Activated CD4-positive, alpha-beta memory T cell treated with anti-CD3 and anti-CD28 coated beads, Interleukin-2, amount 10 ng/mL, durations not matched to agents 7 days and 5 days (primary cell): Measurements from ENCODE around the gene SRRM2. TPM values are rescaled to one million over a fixed set of nuclear protein-coding genes. Genes with fewer than 3 reads are reported as not detected.
"Not testable (repeated sequence)": the region's sequence is repeated elsewhere in the genome, so short reads cannot be mapped to it uniquely, and the experiment has no call there.

ENCODE experiments used
- CTCF ChIA-PET: fragments of 350-600 bp; sonication (Branson Sonifier 250); formaldehyde crosslinking; loops from one replicate; lab custom pipeline; 2021; ENCODE audit warnings: antibody characterized with exemption, inconsistent platforms; lab: Charles Lee
- POLR2A ChIA-PET: fragments of 350-600 bp; sonication (Branson Sonifier 250); formaldehyde crosslinking; loops from one replicate; lab custom pipeline; 2021; ENCODE audit warnings: antibody characterized with exemption; lab: Charles Lee
- DNase-seq: peaks from one replicate; pipeline ENCODE4 v3.0.0-alpha.2; 2020
- H3K27ac Mint-ChIP-seq: one replicate; pipeline ENCODE4 v1.8.0; 2021; ENCODE audit warnings: mild to moderate bottlenecking, mixed read lengths
- H3K27me3 Mint-ChIP-seq: one replicate; pipeline ENCODE4 v1.8.0; 2021; ENCODE audit warnings: mixed read lengths
- H3K36me3 Mint-ChIP-seq: one replicate; pipeline ENCODE4 v1.8.0; 2021; ENCODE audit warnings: low read depth, mixed read lengths
- H3K4me1 Mint-ChIP-seq: one replicate; pipeline ENCODE4 v1.8.0; 2021; ENCODE audit warnings: mixed read lengths
- H3K4me3 Mint-ChIP-seq: one replicate; pipeline ENCODE4 v1.8.0; 2021; ENCODE audit warnings: mild to moderate bottlenecking, mixed read lengths
- H3K9me3 Mint-ChIP-seq: one replicate; pipeline ENCODE4 v1.8.0; 2021; ENCODE audit warnings: mixed read lengths
- total RNA-seq, 2 experiments: library from RNA; stranded (reverse); gene quantifications; one replicate each; pipeline ENCODE4 v1.2.3, GENCODE V29; 2021

The SRRM2 gene
- total RNA-seq, 2 experiments from 2014 or later: 520 to 539 TPM

GRCh38 chr16:2717383-2718263, 34.8 kb upstream of the SRRM2 start:
- CTCF ChIA-PET: interaction anchor here (1.3 kb wide), 1 partner anchor 243 kb away, joined by 3 read pairs; no protein-coding TSS in a partner anchor
- H3K27ac Mint-ChIP-seq: no peak overlapping the region
- peak overlapping the region; percentile 17 for H3K4me3 Mint-ChIP-seq
- no peaks in the 10 kb centered on the region for H3K9me3 Mint-ChIP-seq
- peaks cover 5% of the 10 kb centered on the region for H3K27me3 Mint-ChIP-seq
- H3K36me3 Mint-ChIP-seq: no peaks in the 10 kb centered on the region
- peaks cover 11% of the 10 kb centered on the region for H3K4me1 Mint-ChIP-seq
- POLR2A ChIA-PET: interaction anchor here (0.9 kb wide), 1 partner anchor 60 kb away, joined by 3 read pairs; the partner anchor contains the start of gene ELOB
- DNase-seq: no peak

GRCh38 chr16:2719328-2720063, 32.9 kb upstream of the SRRM2 start:
- POLR2A ChIA-PET: interaction anchor here (0.7 to 1.3 kb wide), 3 partner anchors 32 to 37 kb away, joined by 3 to 6 read pairs (median 6); partner anchors contain the start of genes KCTD5 and SRRM2
- Mint-ChIP-seq H3K27me3 (peaks cover 11% of the 10 kb centered on the region), H3K36me3 (no peaks in the 10 kb centered on the region), H3K4me3 (peak overlapping the region; percentile 35), H3K4me1 (peaks cover 13% of the 10 kb centered on the region), H3K9me3 (no peaks in the 10 kb centered on the region), H3K27ac (no peak overlapping the region)
- DNase-seq: no peak
- CTCF ChIA-PET: interaction anchor here (1.3 kb wide), 1 partner anchor 37 kb away, joined by 3 read pairs; the partner anchor contains the start of gene KCTD5

GRCh38 chr16:2720064-2720457, 32.4 kb upstream of the SRRM2 start, which contains the start of gene PRSS27:
Gene PRSS27 (minus strand): TSS chr16:2720224. CDS start chr16:2720160, 64 bp downstream.
- Mint-ChIP-seq H3K36me3 (no peaks in the 10 kb centered on the region), H3K4me3 (peak within 1 kb of the TSS; percentile 75), H3K27me3 (peaks cover 10% of the 10 kb centered on the region), H3K9me3 (no peaks in the 10 kb centered on the region), H3K4me1 (peaks cover 10% of the 10 kb centered on the region), H3K27ac (peak within 1 kb of the TSS; percentile 84)
- ChIA-PET POLR2A (interaction anchor here (0.6 to 1.3 kb wide), 3 partner anchors 32 to 59 kb away, joined by 3 to 6 read pairs (median 6); partner anchors contain the start of genes KCTD5 and SRRM2), CTCF (interaction anchor here (0.6 to 1.3 kb wide), 2 partner anchors 38 to 245 kb away, joined by 3 read pairs; partner anchors contain the start of genes KCTD5 and TBC1D24)
- DNase-seq: no peak

GRCh38 chr16:2720719-2721633, 31.5 kb upstream of the SRRM2 start:
- peaks cover 9% of the 10 kb centered on the region for H3K4me1 Mint-ChIP-seq
- H3K27ac Mint-ChIP-seq: peak overlapping the region; percentile 84
- no peaks in the 10 kb centered on the region for H3K9me3 Mint-ChIP-seq
- peaks cover 12% of the 10 kb centered on the region for H3K27me3 Mint-ChIP-seq
- H3K4me3 Mint-ChIP-seq: peak overlapping the region; percentile 75
- peak; percentile 92 for DNase-seq
- CTCF ChIA-PET: interaction anchor here (0.6 to 1.3 kb wide), 3 partner anchors 20 to 246 kb away, joined by 3 to 5 read pairs (median 3); partner anchors contain the start of genes KCTD5 and TBC1D24
- H3K36me3 Mint-ChIP-seq: no peaks in the 10 kb centered on the region
- POLR2A ChIA-PET: interaction anchor here (0.6 to 1.3 kb wide), 2 partner anchors 31 to 58 kb away, joined by 3 to 6 read pairs; partner anchors contain the start of gene SRRM2

GRCh38 chr16:2721634-2722173, 30.7 kb upstream of the SRRM2 start:
- H3K9me3 Mint-ChIP-seq, H3K36me3 Mint-ChIP-seq, POLR2A ChIA-PET, H3K4me1 Mint-ChIP-seq, DNase-seq: not testable (repeated sequence)
- H3K4me3 Mint-ChIP-seq: peak overlapping the region; percentile 75
- peaks cover 12% of the 10 kb centered on the region for H3K27me3 Mint-ChIP-seq
- CTCF ChIA-PET: interaction anchor here (0.7 to 0.9 kb wide), 2 partner anchors 21 to 206 kb away, joined by 4 to 5 read pairs; no protein-coding TSS in a partner anchor
- H3K27ac Mint-ChIP-seq: peak overlapping the region; percentile 45

- H3K9me3 Mint-ChIP-seq: no peaks in the 10 kb centered on the region
- no peak overlapping the region for H3K4me3 Mint-ChIP-seq
- H3K36me3 Mint-ChIP-seq: no peaks in the 10 kb centered on the region
- ChIA-PET POLR2A (no interaction called here), CTCF (no interaction called here)
- no peak overlapping the region for H3K27ac Mint-ChIP-seq
- H3K27me3 Mint-ChIP-seq: peaks cover 12% of the 10 kb centered on the region
- H3K4me1 Mint-ChIP-seq: peaks cover 7% of the 10 kb centered on the region
- no peak for DNase-seq
Measured at GRCh38 chr16:2724088-2724676, 28.3 kb upstream of the SRRM2 start.

GRCh38 chr16:2724816-2725348, 27.6 kb upstream of the SRRM2 start:
- ChIA-PET POLR2A (no interaction called here), CTCF (no interaction called here)
- Mint-ChIP-seq H3K27ac (no peak overlapping the region), H3K4me1 (peaks cover 7% of the 10 kb centered on the region), H3K27me3 (peaks cover 12% of the 10 kb centered on the region), H3K9me3 (no peaks in the 10 kb centered on the region), H3K4me3 (no peak overlapping the region), H3K36me3 (no peaks in the 10 kb centered on the region)
- no peak for DNase-seq

- H3K36me3 Mint-ChIP-seq: no peaks in the 10 kb centered on the region
- H3K4me1 Mint-ChIP-seq: peaks cover 5% of the 10 kb centered on the region
- ChIA-PET POLR2A (interaction anchor here (0.8 kb wide), 1 partner anchor 24 kb away, joined by 3 read pairs; no protein-coding TSS in a partner anchor), CTCF (no interaction called here)
- H3K27ac Mint-ChIP-seq: no peak overlapping the region
- no peak for DNase-seq
- H3K9me3 Mint-ChIP-seq: no peaks in the 10 kb centered on the region
- H3K27me3 Mint-ChIP-seq: peaks cover 16% of the 10 kb centered on the region
- H3K4me3 Mint-ChIP-seq: no peak overlapping the region
Measured at GRCh38 chr16:2726923-2727322, 25.5 kb upstream of the SRRM2 start.

GRCh38 chr16:2728034-2728433, 24.4 kb upstream of the SRRM2 start:
- Mint-ChIP-seq H3K4me1 (peaks cover 3% of the 10 kb centered on the region), H3K27ac (no peak overlapping the region), H3K9me3 (no peaks in the 10 kb centered on the region), H3K27me3 (peaks cover 15% of the 10 kb centered on the region), H3K4me3 (no peak overlapping the region), H3K36me3 (no peaks in the 10 kb centered on the region)
- CTCF ChIA-PET: no interaction called here
- POLR2A ChIA-PET: no interaction called here
- DNase-seq: no peak

- POLR2A ChIA-PET: no interaction called here
- Mint-ChIP-seq H3K27me3 (peaks cover 3% of the 10 kb centered on the region), H3K4me1 (peaks cover 6% of the 10 kb centered on the region), H3K9me3 (no peaks in the 10 kb centered on the region), H3K36me3 (no peaks in the 10 kb centered on the region), H3K4me3 (no peak overlapping the region), H3K27ac (no peak overlapping the region)
- CTCF ChIA-PET: no interaction called here
- DNase-seq: no peak
Measured at GRCh38 chr16:2734844-2735515, 17.5 kb upstream of the SRRM2 start.
